Kidney (tissue), 14 donors: ENCODE data around the gene KCTD7. TPM values are rescaled to one million over a fixed set of nuclear protein-coding genes. Genes with fewer than 3 reads are reported as not detected.
"Not testable (repeated sequence)": the region's sequence is repeated elsewhere in the genome, so short reads cannot be mapped to it uniquely, and the experiment has no call there.

Experiments used
- DNase-seq, 5 donors: peaks; one replicate each; pipeline ENCODE4 v3.0.0-alpha.2; 2013 to 2020
- FAIRE-seq: peaks from 2 replicates; lab custom pipeline; 2012; peaks lifted over from hg19 to GRCh38; lab: Jason Lieb, UNC
- H3K27ac ChIP-seq, 2 donors: one replicate each; pipeline ENCODE4 v1.7.0; 2013; ENCODE audit warnings: low read depth in 2 of 2, low read length in 2 of 2, inconsistent platforms in 1 of 2
- H3K27me3 ChIP-seq: one replicate; pipeline ENCODE4 v1.7.1; 2013; ENCODE audit warnings: low read length, inconsistent platforms; ENCODE audit not compliant: control insufficient read depth, insufficient read depth
- H3K36me3 ChIP-seq, 3 donors: one replicate each; pipeline versions ENCODE4 v1.7.0 to v1.7.1; 2013; ENCODE audit warnings: low read length in 3 of 3, control low read depth in 1 of 3, inconsistent platforms in 1 of 3; ENCODE audit not compliant: insufficient read depth in 3 of 3, control insufficient read depth in 2 of 3
- H3K4me1 ChIP-seq, 3 donors: one replicate each; pipeline versions ENCODE4 v1.7.0 to v1.7.1; 2013; ENCODE audit warnings: low read length in 3 of 3, inconsistent platforms in 1 of 3, low read depth in 1 of 3; ENCODE audit not compliant: control insufficient read depth in 2 of 3, insufficient read depth in 2 of 3
- H3K4me3 ChIP-seq, 3 donors: one replicate each; pipeline versions ENCODE4 v1.7.0 to v1.8.1; 2013; ENCODE audit warnings: low read length in 3 of 3, control low read depth in 1 of 3, inconsistent platforms in 1 of 3
- H3K9ac ChIP-seq, 3 donors: one replicate each; pipeline versions ENCODE4 v1.7.0 to v1.7.1; 2013; ENCODE audit warnings: low read length in 3 of 3, control low read depth in 1 of 3, inconsistent platforms in 1 of 3
- H3K9me3 ChIP-seq, 3 donors: one replicate each; pipeline versions ENCODE4 v1.7.0 to v1.7.1; 2013; ENCODE audit warnings: low read length in 3 of 3, control low read depth in 1 of 3, inconsistent platforms in 1 of 3; ENCODE audit not compliant: control insufficient read depth in 2 of 3, insufficient read depth in 1 of 3
- CTCF ChIP-seq: IDR thresholded peaks from 3 replicates; pipeline ENCODE4 v1.5.1; 2012; ENCODE audit warnings: mild to moderate bottlenecking, moderate library complexity, borderline replicate concordance; ENCODE audit not compliant: insufficient read depth; ENCODE audit errors: extremely low read depth
- intact Hi-C: fragments of 100-400 bp; cut with DNase I; formaldehyde crosslinking; loops from one replicate; pipeline ENCODE4 v1.11.1; 2022
- polyA plus RNA-seq: library from polyadenylated mRNA; stranded (reverse); fragments of 350-450 nt; fragmentation: Illumina TruSeq; extraction: RNeasy Lipid Tissue Mini Kit (QIAGEN cat#74804); gene quantifications from one replicate; pipeline ENCODE4 v1.2.3, GENCODE V29; 2014; ENCODE audit warnings: low read depth, low replicate concordance; ENCODE audit not compliant: insufficient read depth
- total RNA-seq: library from RNA; stranded (reverse); fragmentation: NEBNext Ultra II Directional; extraction: Animal tissue kit (Norgen Biotek cat#: 25700); gene quantifications from one replicate; pipeline ENCODE4 v1.2.1, GENCODE V29; 2021
- donor health status: control.
- donor health status: control.
- donor health status: control.
- donor health status: control.
- donor health status: control.
- donor health status: DM: yes; HTN: yes; CAD: no.
- donor health status: Normal renal cell carcinoma (clear cell type).

The KCTD7 gene
- total and polyA plus RNA-seq, 2 donors from 2014 or later, result 7.2 to 12.4 TPM

DNA sequence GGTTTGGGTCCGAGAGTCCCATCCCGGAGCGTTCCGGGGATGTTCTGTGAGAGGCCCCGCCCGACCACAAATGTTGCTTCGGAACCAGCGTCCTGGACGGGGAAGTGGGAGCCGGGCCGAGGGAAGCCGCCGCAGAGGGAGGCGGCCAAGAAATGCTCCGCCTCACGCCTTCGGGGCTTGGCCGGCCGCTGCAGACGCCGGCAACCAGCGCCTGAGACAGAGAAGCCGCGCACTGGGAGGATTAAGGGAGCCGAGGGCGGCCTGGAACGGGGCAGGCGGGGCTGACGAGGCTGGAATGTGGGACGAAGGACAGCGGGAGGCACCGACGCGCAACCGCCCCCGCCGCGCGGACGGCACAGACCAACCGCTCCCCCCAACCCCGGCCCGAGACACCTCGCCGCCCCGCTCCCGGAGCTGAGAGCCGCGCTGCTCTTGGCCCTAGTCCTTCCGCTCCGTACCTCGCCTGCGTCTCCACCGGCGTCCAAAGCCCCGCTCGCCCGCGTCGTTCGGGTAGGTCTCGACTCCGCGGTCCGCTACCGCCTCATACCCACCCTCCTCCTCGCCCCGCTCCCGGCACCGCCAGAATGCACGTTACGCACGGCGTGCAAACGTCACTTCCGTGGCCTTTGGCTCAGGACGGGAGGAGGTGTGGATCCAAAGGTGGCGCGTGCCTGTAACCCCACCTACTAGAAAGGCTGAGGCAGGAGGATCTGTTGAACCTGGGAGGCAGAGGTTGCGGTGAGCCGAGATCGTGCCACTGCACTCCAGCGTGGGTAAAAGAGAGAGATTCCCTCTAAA lies 36.7 kb upstream of the KCTD7 start:
- DNase-seq (peak; percentile 94 to 97 (median 95)), FAIRE-seq (no peak)
- peak overlapping the region; percentile 57 to 81 (median 76) for H3K9ac ChIP-seq
- no peaks in the 10 kb centered on the region for H3K36me3 ChIP-seq
- no peaks in the 10 kb centered on the region for H3K27me3 ChIP-seq
- H3K4me1 ChIP-seq, result peaks cover 0 to 7% (median 6%) of the 10 kb centered on the region in 3 donors
- no peaks in the 10 kb centered on the region for H3K9me3 ChIP-seq
- peak overlapping the region; percentile 62 to 87 (median 79) for H3K4me3 ChIP-seq
- intact Hi-C loops, result no loop called here
- peak overlapping the region; percentile 96 to 97 for H3K27ac ChIP-seq
- no peak for TF ChIP-seq CTCF

- H3K9me3 ChIP-seq, FAIRE-seq, intact Hi-C loops, H3K27me3 ChIP-seq, H3K36me3 ChIP-seq, H3K4me1 ChIP-seq, DNase-seq: not testable (repeated sequence)
- Histone ChIP-seq H3K9ac (peak overlapping the region in 2 of 3 donors; percentile 76 to 81), H3K27ac (peak overlapping the region; percentile 96 to 97), H3K4me3 (peak overlapping the region; percentile 62 to 87 (median 79))
These were observed 36.0 kb upstream of the KCTD7 start for GRCh38 chr7:66592597-66593146.

GRCh38 chr7:66594082-66594481 lies 34.6 kb upstream of the KCTD7 start:
- H3K4me1 ChIP-seq, H3K9ac ChIP-seq, H3K9me3 ChIP-seq, intact Hi-C loops, H3K36me3 ChIP-seq, H3K27me3 ChIP-seq, H3K4me3 ChIP-seq, FAIRE-seq, DNase-seq, H3K27ac ChIP-seq: not testable (repeated sequence)

DNA sequence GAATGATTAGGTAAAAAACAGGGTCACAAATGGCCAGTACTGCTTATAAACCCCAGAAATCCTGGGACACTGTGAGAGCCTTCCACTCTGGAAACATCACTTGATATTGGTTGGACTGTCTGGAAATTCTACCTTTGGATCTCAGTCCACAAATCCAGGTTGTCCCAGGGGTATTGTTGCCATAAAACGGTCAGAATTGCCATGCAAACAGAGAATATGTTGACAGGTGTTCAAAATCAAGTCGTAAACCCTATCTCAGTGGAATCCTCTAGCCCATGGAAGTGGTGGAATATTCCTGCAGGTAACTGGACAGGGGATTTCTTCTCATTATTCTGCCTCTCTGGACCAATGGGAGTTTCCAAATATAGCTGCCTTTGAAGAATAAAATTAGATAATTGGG lies 31.2 kb upstream of the KCTD7 start:
- no peak for FAIRE-seq

More for the DNA sequence above, 31.2 kb upstream of the KCTD7 start:
- no peak for TF ChIP-seq CTCF
- intact Hi-C loops, result no loop called here
- H3K27me3 ChIP-seq, result no peaks in the 10 kb centered on the region
- H3K4me1 ChIP-seq, result peaks cover 0 to 5% (median 5%) of the 10 kb centered on the region in 3 donors
- no peak for DNase-seq
- no peak overlapping the region for H3K4me3 ChIP-seq
- no peak overlapping the region for H3K9ac ChIP-seq
- no peaks in the 10 kb centered on the region for H3K36me3 ChIP-seq
- H3K9me3 ChIP-seq, result no peaks in the 10 kb centered on the region
- H3K27ac ChIP-seq, result no peak overlapping the region
